SK-N-SH (cell line): ENCODE measurements around the gene GLRA1.

Experiments used
- CTCF ChIP-seq: fragments of 200-600 bp; sonication (generic); IDR thresholded peaks from 2 replicates; pipeline ENCODE4 v1.6.1; 2017; ENCODE audit warnings: antibody characterized with exemption, mild to moderate bottlenecking, moderate library complexity
- EP300 ChIP-seq, 2 experiments: IDR thresholded peaks; 2 replicates each; pipeline versions ENCODE4 v1.4.0 to v1.6.1; 2012; ENCODE audit warnings: borderline replicate concordance in 1 of 2, low read depth in 1 of 2, low read length in 1 of 2
- IRF3 ChIP-seq: fragments of 150-350 bp; IDR thresholded peaks from 2 replicates; pipeline ENCODE4 v1.6.1; 2016; ENCODE audit warnings: mild to moderate bottlenecking, low read depth, low read length
- MAX ChIP-seq: IDR thresholded peaks from 2 replicates; pipeline ENCODE4 v1.4.0; 2012; ENCODE audit warnings: low read depth
- POLR2AphosphoS5 ChIP-seq: IDR thresholded peaks from 2 replicates; pipeline ENCODE4 v1.6.1; 2012; ENCODE audit warnings: low read depth, low read length
- REST ChIP-seq: IDR thresholded peaks from 2 replicates; pipeline ENCODE4 v1.6.1; 2012; ENCODE audit warnings: mild to moderate bottlenecking, low read depth, low read length, moderate library complexity
- SIN3A ChIP-seq: IDR thresholded peaks from 2 replicates; pipeline ENCODE4 v1.6.1; 2012; ENCODE audit warnings: low read depth, mild to moderate bottlenecking, low read length, moderate library complexity, borderline replicate concordance
- TCF12 ChIP-seq: IDR thresholded peaks from 2 replicates; pipeline ENCODE4 v1.4.0; 2012
- USF1 ChIP-seq: IDR thresholded peaks from 2 replicates; pipeline ENCODE4 v1.4.0; 2012; ENCODE audit warnings: low read depth, borderline replicate concordance
- USF2 ChIP-seq: fragments of 150-350 bp; IDR thresholded peaks from 2 replicates; pipeline ENCODE4 v1.6.1; 2017; ENCODE audit warnings: antibody characterized with exemption, low read length, low read depth, borderline replicate concordance

GRCh38 chr5:151890299-151890698 lies 34.4 kb downstream of the GLRA1 start:
- TF ChIP-seq TCF12 (no peak), POLR2AphosphoS5 (no peak), MAX (no peak), SIN3A (no peak), EP300 (IDR thresholded peaks at IDR 0.05; ENCODE audit: borderline replicate concordance in 1 of 2, low read depth in 1 of 2, low read length in 1 of 2) (no peak), REST (no peak), CTCF (no peak), IRF3 (no peak), USF1 (no peak), USF2 (no peak)
